Progenitor cell of endocrine pancreas (in vitro differentiated cells): Measurements from ENCODE around the gene SPARC. TPM values are rescaled to one million over a fixed set of nuclear protein-coding genes. Genes with fewer than 3 reads are reported as not detected.
A peak's percentile ranks its signal among the peaks of the same experiment; 100 is the strongest.

ENCODE experiments used
- DNase-seq: peaks from one replicate; pipeline ENCODE4 v3.0.0; 2021; ENCODE audit warnings: low spot score; ENCODE audit not compliant: unreplicated experiment
- H3K27ac Mint-ChIP-seq: 2 replicates; pipeline ENCODE4 v1.8.0; 2021; ENCODE audit warnings: mild to moderate bottlenecking, moderate library complexity, mixed read lengths
- H3K27me3 Mint-ChIP-seq: 2 replicates; pipeline ENCODE4 v1.8.0; 2021; ENCODE audit warnings: mixed read lengths
- H3K36me3 Mint-ChIP-seq: 2 replicates; pipeline ENCODE4 v1.8.0; 2022; ENCODE audit warnings: mixed read lengths; ENCODE audit not compliant: insufficient read depth
- H3K4me1 Mint-ChIP-seq: 2 replicates; pipeline ENCODE4 v1.8.0; 2021; ENCODE audit warnings: low read depth, mixed read lengths
- H3K4me3 Mint-ChIP-seq: 2 replicates; pipeline ENCODE4 v1.8.0; 2021; ENCODE audit warnings: low read depth, mild to moderate bottlenecking, moderate library complexity, mixed read lengths
- H3K9me3 Mint-ChIP-seq: 2 replicates; pipeline ENCODE4 v1.8.0; 2021; ENCODE audit warnings: low read depth, mixed read lengths
- total RNA-seq: library from RNA; stranded (reverse); gene quantifications from 2 replicates; pipeline ENCODE4 v1.2.1, GENCODE V29; 2021
- TF ChIP-seq, protein P1 (sequence below): fragments of 200-600 bp; sonication (generic); IDR thresholded peaks from one replicate; pipeline ENCODE4 v1.5.0; 2021; ENCODE audit warnings: antibody characterized with exemption, mild to moderate bottlenecking; ENCODE audit not compliant: unreplicated experiment

SPARC gene
- total RNA-seq, 1 donor from 2014 or later = 55.2 TPM

- peaks cover 25% of the 10 kb centered on the region for H3K27me3 Mint-ChIP-seq
- DNase-seq = no peak
- TF ChIP-seq, protein P1, sequence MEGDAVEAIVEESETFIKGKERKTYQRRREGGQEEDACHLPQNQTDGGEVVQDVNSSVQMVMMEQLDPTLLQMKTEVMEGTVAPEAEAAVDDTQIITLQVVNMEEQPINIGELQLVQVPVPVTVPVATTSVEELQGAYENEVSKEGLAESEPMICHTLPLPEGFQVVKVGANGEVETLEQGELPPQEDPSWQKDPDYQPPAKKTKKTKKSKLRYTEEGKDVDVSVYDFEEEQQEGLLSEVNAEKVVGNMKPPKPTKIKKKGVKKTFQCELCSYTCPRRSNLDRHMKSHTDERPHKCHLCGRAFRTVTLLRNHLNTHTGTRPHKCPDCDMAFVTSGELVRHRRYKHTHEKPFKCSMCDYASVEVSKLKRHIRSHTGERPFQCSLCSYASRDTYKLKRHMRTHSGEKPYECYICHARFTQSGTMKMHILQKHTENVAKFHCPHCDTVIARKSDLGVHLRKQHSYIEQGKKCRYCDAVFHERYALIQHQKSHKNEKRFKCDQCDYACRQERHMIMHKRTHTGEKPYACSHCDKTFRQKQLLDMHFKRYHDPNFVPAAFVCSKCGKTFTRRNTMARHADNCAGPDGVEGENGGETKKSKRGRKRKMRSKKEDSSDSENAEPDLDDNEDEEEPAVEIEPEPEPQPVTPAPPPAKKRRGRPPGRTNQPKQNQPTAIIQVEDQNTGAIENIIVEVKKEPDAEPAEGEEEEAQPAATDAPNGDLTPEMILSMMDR = no peak
- no peak overlapping the region for H3K27ac Mint-ChIP-seq
- H3K9me3 Mint-ChIP-seq = no peaks in the 10 kb centered on the region
- H3K4me1 Mint-ChIP-seq = no peaks in the 10 kb centered on the region
- H3K36me3 Mint-ChIP-seq = no peaks in the 10 kb centered on the region
- no peak overlapping the region for H3K4me3 Mint-ChIP-seq
Observed at GRCh38 chr5:151632941-151633340, 53.8 kb downstream of the SPARC start.

DNA sequence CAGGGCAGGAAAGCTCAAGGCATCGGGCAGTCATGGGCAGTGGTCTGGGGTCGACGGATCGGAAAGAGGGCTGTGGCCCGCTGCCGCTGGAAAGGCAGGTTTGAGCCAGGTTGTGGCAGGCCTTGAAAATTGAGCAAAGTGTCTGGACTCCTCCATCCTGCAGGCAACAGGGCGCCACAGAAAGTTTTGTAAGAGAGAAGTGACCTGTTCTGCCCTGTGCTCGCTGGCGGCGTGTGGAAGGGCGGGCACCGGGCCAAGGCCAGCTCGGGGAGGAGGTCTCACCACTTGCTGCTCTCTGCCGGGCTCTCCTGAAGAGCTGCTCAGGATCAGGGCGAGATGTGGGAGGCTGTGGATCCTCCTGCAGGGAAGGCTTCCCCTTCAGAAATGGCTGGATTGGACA is 54.2 kb downstream of the SPARC start:
- H3K27ac Mint-ChIP-seq = peak overlapping the region; percentile 46
- peaks cover 21% of the 10 kb centered on the region for H3K27me3 Mint-ChIP-seq
- H3K4me1 Mint-ChIP-seq = no peaks in the 10 kb centered on the region
- TF ChIP-seq, protein P1 = no peak
- no peaks in the 10 kb centered on the region for H3K36me3 Mint-ChIP-seq
- H3K9me3 Mint-ChIP-seq = no peaks in the 10 kb centered on the region
- no peak overlapping the region for H3K4me3 Mint-ChIP-seq
- DNase-seq = no peak

DNA sequence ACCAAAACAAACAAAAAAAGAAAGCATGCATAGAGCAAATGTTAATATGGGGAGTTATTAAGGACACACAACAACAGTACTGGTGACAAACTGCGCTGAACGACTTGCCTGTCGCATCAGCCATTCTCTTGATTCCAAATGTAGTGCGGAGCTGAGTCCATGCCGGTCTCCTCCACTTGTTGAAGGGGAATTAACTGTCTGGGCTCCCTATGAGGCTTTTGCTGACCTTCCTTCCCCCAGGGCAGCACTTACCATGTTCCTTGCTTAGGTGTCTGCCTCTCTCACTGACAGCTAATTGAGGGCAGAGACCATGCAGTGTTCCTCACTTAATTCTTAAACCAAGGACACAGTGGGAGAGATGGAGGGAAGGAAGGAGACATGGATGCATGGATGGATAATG is 54.8 kb downstream of the SPARC start:
- H3K4me3 Mint-ChIP-seq = no peak overlapping the region
- DNase-seq = no peak
- no peaks in the 10 kb centered on the region for H3K36me3 Mint-ChIP-seq
- TF ChIP-seq, protein P1 = no peak
- H3K27me3 Mint-ChIP-seq = peaks cover 25% of the 10 kb centered on the region
- H3K4me1 Mint-ChIP-seq = no peaks in the 10 kb centered on the region
- no peaks in the 10 kb centered on the region for H3K9me3 Mint-ChIP-seq
- no peak overlapping the region for H3K27ac Mint-ChIP-seq

DNA sequence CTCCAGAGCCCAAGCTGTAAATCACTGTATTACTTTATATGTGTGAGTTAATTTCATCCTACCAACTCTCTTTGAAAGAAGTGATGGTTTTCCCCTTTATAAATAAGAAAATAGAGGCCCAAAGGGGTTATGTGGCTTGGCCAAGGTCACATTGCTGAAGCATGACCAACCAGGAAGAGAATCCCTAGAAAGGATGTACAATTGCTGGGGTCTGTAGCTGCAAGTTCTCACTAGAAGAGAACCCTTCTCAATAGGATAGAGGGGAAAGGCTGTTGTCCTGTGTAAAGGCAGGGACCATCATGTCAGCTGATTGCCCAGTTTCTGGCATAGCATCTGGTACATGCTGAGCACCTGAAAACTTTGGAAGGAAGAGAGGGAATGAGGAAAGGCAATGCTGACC is 56.6 kb downstream of the SPARC start:
- Mint-ChIP-seq H3K27ac (no peak overlapping the region), H3K4me3 (no peak overlapping the region), H3K4me1 (no peaks in the 10 kb centered on the region), H3K27me3 (peaks cover 19% of the 10 kb centered on the region), H3K36me3 (no peaks in the 10 kb centered on the region), H3K9me3 (no peaks in the 10 kb centered on the region)
- DNase-seq = no peak
- TF ChIP-seq, protein P1 = no peak

DNA sequence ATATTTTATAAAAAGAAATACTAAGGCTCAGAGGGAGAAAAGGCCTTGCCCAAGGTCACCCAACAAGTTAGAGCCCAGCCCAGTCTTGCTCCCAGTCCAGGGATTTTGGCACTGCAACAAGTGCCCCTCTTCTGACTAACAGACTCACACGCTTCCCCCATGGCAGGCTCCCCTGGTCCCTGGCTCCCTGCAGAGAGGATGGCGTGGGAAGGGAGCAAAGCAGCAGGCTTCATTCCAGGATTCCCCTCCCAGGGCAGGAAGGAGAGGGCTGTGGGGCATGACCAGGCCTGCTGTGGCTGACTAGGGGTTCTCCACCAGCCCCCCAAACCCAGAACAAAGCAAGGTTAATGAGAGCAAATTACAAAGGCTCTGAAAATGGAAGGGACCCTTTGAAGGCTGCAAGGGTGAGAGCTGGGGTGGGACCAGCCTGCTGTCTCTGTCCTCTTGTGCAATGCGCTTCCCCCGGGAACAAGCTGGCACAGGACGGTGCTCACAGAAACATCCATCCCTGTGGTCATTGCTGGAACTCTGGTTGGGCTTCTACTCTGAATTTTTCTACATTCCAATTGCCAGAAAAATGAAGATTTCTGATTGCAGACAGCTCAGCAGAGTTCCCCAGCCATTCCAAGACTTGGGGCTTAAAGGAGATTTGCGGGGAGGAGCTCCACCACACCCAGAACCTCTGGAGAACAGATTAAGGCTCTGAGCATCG is 58.4 kb downstream of the SPARC start:
- Mint-ChIP-seq H3K9me3 (no peaks in the 10 kb centered on the region), H3K27me3 (peaks cover 24% of the 10 kb centered on the region), H3K27ac (no peak overlapping the region), H3K4me1 (no peaks in the 10 kb centered on the region), H3K4me3 (no peak overlapping the region), H3K36me3 (no peaks in the 10 kb centered on the region)
- no peak for DNase-seq
- TF ChIP-seq, protein P1 = no peak
